ENCODE measurements around the gene PRKG1. TPM values are rescaled to one million over a fixed set of nuclear protein-coding genes. Genes with fewer than 3 reads are reported as not detected.

PRKG1 gene
- total RNA-seq, 1 donor: 19.5 TPM

- Histone ChIP-seq H3K9me3 (ENCODE audit: low read depth, low read length) (no peaks in the 10 kb centered on the region), H3K4me1 (ENCODE audit: insufficient read depth, low read length) (peaks cover 8% of the 10 kb centered on the region), H3K36me3 (ENCODE audit: insufficient read depth, low read length) (no peaks in the 10 kb centered on the region), H3K79me2 (ENCODE audit: insufficient read depth, low read length) (no peaks in the 10 kb centered on the region), H2AFZ (ENCODE audit: low read length) (no peak overlapping the region), H3K4me3 (ENCODE audit: insufficient read depth, low read length) (no peak overlapping the region), H4K20me1 (ENCODE audit: insufficient read depth, low read length) (no peaks in the 10 kb centered on the region), H3K27me3 (ENCODE audit: insufficient read depth, low read length) (no peaks in the 10 kb centered on the region), H3K27ac (ENCODE audit: low read depth, low read length) (no peak overlapping the region), H3K4me2 (ENCODE audit: insufficient read depth, low read length) (no peak overlapping the region)
- TF ChIP-seq CTCF (IDR thresholded peaks at IDR 0.05; ENCODE audit: extremely low read depth, low read depth, low read length): no peak
- no peak for DNase-seq (ENCODE audit: insufficient read length, low spot score, missing footprints)
Measured at GRCh38 chr10:51367694-51368093, 293.4 kb downstream of the PRKG1 start.

- H3K4me1 ChIP-seq (ENCODE audit: insufficient read depth, low read length): peaks cover 8% of the 10 kb centered on the region
- no peak for TF ChIP-seq CTCF (IDR thresholded peaks at IDR 0.05; ENCODE audit: extremely low read depth, low read depth, low read length)
Measured at GRCh38 chr10:51368943-51369342, 294.7 kb downstream of the PRKG1 start.

GRCh38 chr10:51369903-51370302 is 295.6 kb downstream of the PRKG1 start:
- H3K4me2 ChIP-seq (ENCODE audit: insufficient read depth, low read length): peak overlapping the region; percentile 27
- no peaks in the 10 kb centered on the region for H3K9me3 ChIP-seq (ENCODE audit: low read depth, low read length)
- H3K79me2 ChIP-seq (ENCODE audit: insufficient read depth, low read length): no peaks in the 10 kb centered on the region
- H4K20me1 ChIP-seq (ENCODE audit: insufficient read depth, low read length): no peaks in the 10 kb centered on the region
- H3K36me3 ChIP-seq (ENCODE audit: insufficient read depth, low read length): no peaks in the 10 kb centered on the region
- peaks cover 8% of the 10 kb centered on the region for H3K4me1 ChIP-seq (ENCODE audit: insufficient read depth, low read length)
- TF ChIP-seq CTCF (IDR thresholded peaks at IDR 0.05; ENCODE audit: extremely low read depth, low read depth, low read length): no peak
- H2AFZ ChIP-seq (ENCODE audit: low read length): peak overlapping the region; percentile 43
- DNase-seq (ENCODE audit: insufficient read length, low spot score, missing footprints): peak; percentile 37
- H3K27me3 ChIP-seq (ENCODE audit: insufficient read depth, low read length): no peaks in the 10 kb centered on the region
- peak overlapping the region; percentile 15 for H3K27ac ChIP-seq (ENCODE audit: low read depth, low read length)
- no peak overlapping the region for H3K4me3 ChIP-seq (ENCODE audit: insufficient read depth, low read length)

More at GRCh38 chr10:51368943-51369342, 294.7 kb downstream of the PRKG1 start:
- no peaks in the 10 kb centered on the region for H3K79me2 ChIP-seq (ENCODE audit: insufficient read depth, low read length)
- no peak overlapping the region for H3K27ac ChIP-seq (ENCODE audit: low read depth, low read length)
- no peak overlapping the region for H3K4me3 ChIP-seq (ENCODE audit: insufficient read depth, low read length)
- no peaks in the 10 kb centered on the region for H3K27me3 ChIP-seq (ENCODE audit: insufficient read depth, low read length)
- no peaks in the 10 kb centered on the region for H3K9me3 ChIP-seq (ENCODE audit: low read depth, low read length)
- H3K36me3 ChIP-seq (ENCODE audit: insufficient read depth, low read length): no peaks in the 10 kb centered on the region
- H3K4me2 ChIP-seq (ENCODE audit: insufficient read depth, low read length): no peak overlapping the region
- H4K20me1 ChIP-seq (ENCODE audit: insufficient read depth, low read length): no peaks in the 10 kb centered on the region
- H2AFZ ChIP-seq (ENCODE audit: low read length): no peak overlapping the region
- DNase-seq (ENCODE audit: insufficient read length, low spot score, missing footprints): no peak

- no peak for DNase-seq (ENCODE audit: insufficient read length, low spot score, missing footprints)
- H3K4me1 ChIP-seq (ENCODE audit: insufficient read depth, low read length): peaks cover 8% of the 10 kb centered on the region
- TF ChIP-seq CTCF (IDR thresholded peaks at IDR 0.05; ENCODE audit: extremely low read depth, low read depth, low read length): no peak
Measured at GRCh38 chr10:51371743-51372142, 297.5 kb downstream of the PRKG1 start.

More at GRCh38 chr10:51371743-51372142, 297.5 kb downstream of the PRKG1 start:
- Histone ChIP-seq H3K36me3 (ENCODE audit: insufficient read depth, low read length) (no peaks in the 10 kb centered on the region), H3K79me2 (ENCODE audit: insufficient read depth, low read length) (no peaks in the 10 kb centered on the region), H3K9me3 (ENCODE audit: low read depth, low read length) (no peaks in the 10 kb centered on the region), H3K27me3 (ENCODE audit: insufficient read depth, low read length) (no peaks in the 10 kb centered on the region), H3K4me2 (ENCODE audit: insufficient read depth, low read length) (no peak overlapping the region), H4K20me1 (ENCODE audit: insufficient read depth, low read length) (no peaks in the 10 kb centered on the region), H2AFZ (ENCODE audit: low read length) (no peak overlapping the region), H3K27ac (ENCODE audit: low read depth, low read length) (no peak overlapping the region), H3K4me3 (ENCODE audit: insufficient read depth, low read length) (no peak overlapping the region)
